Measurements from ENCODE around the gene MAN1A2.

The MAN1A2 gene

DNA sequence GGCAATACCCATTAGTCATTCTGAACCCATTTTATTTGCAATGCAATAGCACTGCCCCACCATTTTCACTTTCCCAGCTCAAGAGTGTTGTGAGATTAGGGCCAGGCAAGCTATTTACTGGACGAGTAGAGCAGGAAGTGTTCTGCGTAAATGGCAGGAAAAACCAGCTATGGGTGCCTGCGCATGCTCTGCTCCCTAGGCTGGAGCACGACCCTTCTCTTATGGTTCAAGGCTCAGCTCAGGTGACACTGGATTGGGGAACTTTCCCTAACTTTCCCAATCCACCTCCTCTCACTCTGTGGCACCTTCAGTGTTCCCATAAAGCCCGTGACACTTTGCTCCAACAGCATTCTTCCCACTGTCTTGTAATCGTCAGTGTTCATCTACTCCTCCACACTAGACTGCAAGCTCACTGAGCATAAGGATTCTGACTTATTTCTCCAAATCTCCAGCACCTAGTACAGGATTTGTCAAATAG is 3.6 kb upstream of the MAN1A2 start:
- H3K36me3 ChIP-seq (ENCODE audit: control insufficient read depth, insufficient read depth, low read length): no peaks in the 10 kb centered on the region
- H3K27ac ChIP-seq (ENCODE audit: low read depth, low read length): no peak overlapping the region
- H3K4me1 ChIP-seq (ENCODE audit: control insufficient read depth, insufficient read depth, low read length): peaks cover 19% of the 10 kb centered on the region
- H3K4me3 ChIP-seq (ENCODE audit: low read depth, low read length): no peak overlapping the region
- no peaks in the 10 kb centered on the region for H3K27me3 ChIP-seq (ENCODE audit: control insufficient read depth, insufficient read depth, low read length)
- H3K9ac ChIP-seq (ENCODE audit: low read length): no peak overlapping the region
- H3K9me3 ChIP-seq (ENCODE audit: control insufficient read depth, insufficient read depth, low read depth, low read length): no peaks in the 10 kb centered on the region

DNA sequence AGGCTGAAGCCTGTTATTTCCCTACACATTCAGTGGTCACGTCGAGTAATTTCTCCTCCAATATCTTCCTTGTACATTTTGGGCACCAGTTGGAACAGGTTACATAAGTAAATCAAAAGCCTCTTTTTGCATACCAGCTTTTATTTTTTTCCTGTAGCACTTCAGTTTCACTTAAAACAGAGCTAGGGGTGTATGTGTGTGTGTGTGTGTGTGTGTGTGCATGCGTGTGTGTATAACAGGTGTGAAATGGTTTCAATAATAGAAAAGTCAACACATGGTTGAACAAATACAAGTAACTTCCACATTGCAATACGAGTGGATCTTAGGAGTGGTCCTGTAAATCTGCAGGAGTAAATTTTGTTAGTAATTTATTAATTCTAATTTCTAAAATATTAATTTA is 3.0 kb upstream of the MAN1A2 start:
- H3K4me3 ChIP-seq (ENCODE audit: low read depth, low read length): no peak overlapping the region
- H3K27me3 ChIP-seq (ENCODE audit: control insufficient read depth, insufficient read depth, low read length): no peaks in the 10 kb centered on the region
- H3K9ac ChIP-seq (ENCODE audit: low read length): no peak overlapping the region
- H3K9me3 ChIP-seq (ENCODE audit: control insufficient read depth, insufficient read depth, low read depth, low read length): no peaks in the 10 kb centered on the region
- peaks cover 19% of the 10 kb centered on the region for H3K4me1 ChIP-seq (ENCODE audit: control insufficient read depth, insufficient read depth, low read length)
- H3K27ac ChIP-seq (ENCODE audit: low read depth, low read length): no peak overlapping the region
- no peaks in the 10 kb centered on the region for H3K36me3 ChIP-seq (ENCODE audit: control insufficient read depth, insufficient read depth, low read length)

DNA sequence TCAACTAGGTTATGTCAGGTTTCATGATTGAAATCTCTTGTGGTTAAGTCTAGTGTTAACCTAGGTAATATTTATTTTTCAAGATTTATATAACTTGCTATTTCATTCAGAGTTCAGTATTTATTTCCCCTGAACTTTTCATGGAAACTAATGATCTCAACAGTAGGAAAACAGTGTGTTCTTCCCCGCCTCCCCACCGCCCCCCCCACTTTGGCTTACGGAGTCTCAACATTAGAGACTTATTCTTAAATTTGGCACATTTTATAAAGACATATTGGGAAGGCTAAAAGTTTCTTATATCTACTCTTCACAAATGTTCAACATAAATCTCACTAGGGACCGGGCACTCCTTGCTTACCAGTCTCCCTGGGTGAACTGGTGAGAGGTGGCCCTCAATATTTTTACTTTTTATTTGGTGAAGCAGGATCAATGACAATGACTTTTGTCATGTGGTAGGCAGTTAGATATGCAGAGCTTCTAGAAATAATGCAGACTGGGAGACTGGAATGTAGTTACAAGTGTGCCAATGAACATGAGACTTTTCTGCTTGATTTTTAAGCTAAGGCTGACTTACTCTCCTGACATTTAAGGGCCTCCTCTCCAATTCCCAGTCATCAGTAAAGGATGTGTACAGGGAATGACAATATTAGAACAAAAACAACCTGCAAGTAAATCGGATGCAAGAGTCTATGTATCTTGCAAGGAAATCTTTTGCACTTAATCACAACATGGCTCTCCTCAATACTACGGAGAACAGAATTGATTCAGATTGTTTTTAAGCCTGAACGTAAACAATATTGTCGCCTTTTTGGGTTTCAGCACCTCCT is 1.7 kb upstream of the MAN1A2 start:
- no peak overlapping the region for H3K27ac ChIP-seq (ENCODE audit: low read depth, low read length)
- no peaks in the 10 kb centered on the region for H3K36me3 ChIP-seq (ENCODE audit: control insufficient read depth, insufficient read depth, low read length)
- H3K4me3 ChIP-seq (ENCODE audit: low read depth, low read length): peak overlapping the region; percentile 100
- no peaks in the 10 kb centered on the region for H3K9me3 ChIP-seq (ENCODE audit: control insufficient read depth, insufficient read depth, low read depth, low read length)
- peak overlapping the region; percentile 98 for H3K9ac ChIP-seq (ENCODE audit: low read length)
- H3K4me1 ChIP-seq (ENCODE audit: control insufficient read depth, insufficient read depth, low read length): peaks cover 28% of the 10 kb centered on the region
- no peaks in the 10 kb centered on the region for H3K27me3 ChIP-seq (ENCODE audit: control insufficient read depth, insufficient read depth, low read length)

DNA sequence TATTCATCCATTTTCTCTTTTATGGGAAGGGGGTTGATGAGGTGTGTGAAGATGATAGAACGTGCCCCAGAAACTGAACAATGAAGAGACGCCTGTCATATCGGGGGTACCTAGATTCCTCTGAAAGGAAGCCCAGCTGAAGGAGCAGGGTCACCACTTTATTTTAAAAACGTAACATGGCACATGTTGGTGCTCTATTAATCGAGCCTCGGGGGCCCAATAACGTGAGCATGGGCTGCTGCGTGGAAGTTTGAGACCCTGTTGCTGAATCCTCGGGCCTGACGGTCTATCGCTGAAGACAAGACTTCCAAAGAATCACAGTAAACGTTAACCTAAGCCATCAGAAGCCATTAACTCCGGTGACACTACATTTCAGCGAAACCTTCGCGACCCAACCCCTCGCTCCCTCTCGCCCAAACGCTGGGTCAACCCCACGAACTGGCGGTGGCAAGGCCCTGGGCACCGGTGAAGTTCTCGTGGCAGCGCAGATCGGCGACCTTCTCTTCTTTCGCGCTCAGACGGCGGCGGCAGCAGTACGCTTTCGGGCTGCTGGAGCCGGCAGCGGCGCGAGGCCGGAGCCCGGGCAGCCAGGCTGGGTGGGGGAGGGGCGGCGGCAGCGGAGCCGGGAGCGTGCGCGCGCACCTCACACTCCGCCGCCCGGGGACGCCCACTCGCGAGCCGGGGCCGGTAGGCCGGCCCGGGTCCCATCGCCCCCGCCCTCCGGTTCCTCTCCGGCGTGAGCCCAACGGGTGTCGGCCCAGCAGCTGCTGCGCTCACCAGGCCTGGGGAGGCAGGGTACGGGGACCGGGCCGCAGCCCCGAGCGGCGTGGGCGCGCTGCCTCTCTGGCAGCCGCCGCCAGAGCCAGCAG is 838 bp upstream of the MAN1A2 start:
- Histone ChIP-seq H3K9me3 (ENCODE audit: control insufficient read depth, insufficient read depth, low read depth, low read length) (no peaks in the 10 kb centered on the region), H3K27ac (ENCODE audit: low read depth, low read length) (peak overlapping the region; percentile 54; the same call in 1 of the 2 replicates), H3K4me3 (ENCODE audit: low read depth, low read length) (peak overlapping the region; percentile 100), H3K27me3 (ENCODE audit: control insufficient read depth, insufficient read depth, low read length) (no peaks in the 10 kb centered on the region), H3K9ac (ENCODE audit: low read length) (peak overlapping the region; percentile 98), H3K36me3 (ENCODE audit: control insufficient read depth, insufficient read depth, low read length) (no peaks in the 10 kb centered on the region), H3K4me1 (ENCODE audit: control insufficient read depth, insufficient read depth, low read length) (peaks cover 31% of the 10 kb centered on the region)

DNA sequence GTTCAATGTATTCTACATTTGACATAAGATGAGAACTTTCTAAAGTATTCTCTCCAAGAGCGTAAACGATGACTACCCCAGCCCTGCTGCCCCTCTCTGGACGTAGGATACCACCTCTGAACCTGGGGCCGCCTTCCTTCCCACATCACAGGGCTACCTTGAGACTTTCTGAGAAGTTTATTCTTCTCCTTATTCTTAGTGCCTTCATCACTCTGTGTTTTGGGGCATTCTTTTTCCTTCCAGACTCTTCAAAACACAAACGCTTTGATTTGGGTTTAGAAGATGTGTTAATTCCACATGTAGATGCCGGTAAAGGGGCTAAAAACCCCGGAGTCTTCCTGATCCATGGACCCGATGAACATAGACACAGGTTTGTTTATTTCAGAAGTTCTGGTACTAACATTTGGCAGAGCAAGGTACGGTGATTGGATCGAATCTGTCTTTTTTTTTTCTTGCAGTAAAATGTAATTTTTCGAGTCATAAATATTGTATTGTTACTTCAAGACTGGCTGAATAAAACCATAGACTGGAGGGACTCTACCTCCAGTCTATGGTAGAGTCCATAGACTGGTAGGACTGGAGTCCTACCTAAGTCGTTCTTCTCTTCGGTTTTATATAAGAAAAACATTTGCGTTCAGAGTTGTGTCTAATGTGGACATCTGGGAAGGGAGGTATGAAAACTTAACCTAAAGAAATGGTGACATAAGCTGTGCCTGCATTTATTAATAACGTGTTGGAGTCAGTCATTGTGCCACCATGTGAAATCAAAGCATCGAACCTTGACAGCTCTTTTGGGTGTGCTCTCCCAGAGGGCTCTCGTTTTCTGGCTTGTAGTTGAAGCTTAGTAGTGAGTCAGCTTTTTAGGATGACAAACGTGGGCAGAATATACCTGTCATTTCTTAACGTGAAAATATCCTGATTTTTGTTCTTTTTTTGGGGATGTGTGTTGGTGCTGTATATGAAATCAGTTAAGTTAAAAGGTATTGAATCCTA is 1.2 kb downstream of the MAN1A2 start:
- Histone ChIP-seq H3K27me3 (ENCODE audit: control insufficient read depth, insufficient read depth, low read length) (no peaks in the 10 kb centered on the region), H3K9ac (ENCODE audit: low read length) (peak overlapping the region; percentile 98), H3K4me3 (ENCODE audit: low read depth, low read length) (peak overlapping the region; percentile 100), H3K9me3 (ENCODE audit: control insufficient read depth, insufficient read depth, low read depth, low read length) (no peaks in the 10 kb centered on the region), H3K36me3 (ENCODE audit: control insufficient read depth, insufficient read depth, low read length) (no peaks in the 10 kb centered on the region), H3K27ac (ENCODE audit: low read depth, low read length) (no peak overlapping the region), H3K4me1 (ENCODE audit: control insufficient read depth, insufficient read depth, low read length) (peaks cover 34% of the 10 kb centered on the region)

DNA sequence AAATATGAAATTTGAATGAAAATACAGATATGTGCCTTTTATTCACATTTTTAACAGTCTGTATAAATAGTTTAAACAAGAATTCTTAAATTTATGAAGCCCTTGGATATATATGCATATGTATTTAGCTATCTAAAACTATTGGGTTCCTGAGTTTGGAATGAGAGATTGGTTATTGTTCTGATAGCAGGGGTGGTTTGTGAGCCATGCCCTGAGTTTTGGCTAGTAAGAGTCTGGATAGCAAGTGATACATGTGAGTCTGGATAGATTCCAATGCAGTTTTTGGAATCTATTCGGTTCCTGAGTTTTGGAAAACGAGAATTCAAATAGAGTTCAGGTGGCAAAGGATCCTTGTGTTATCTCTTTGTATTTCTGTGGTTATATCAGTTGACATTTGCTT is 2.8 kb downstream of the MAN1A2 start:
- no peak overlapping the region for H3K27ac ChIP-seq (ENCODE audit: low read depth, low read length)
- no peaks in the 10 kb centered on the region for H3K36me3 ChIP-seq (ENCODE audit: control insufficient read depth, insufficient read depth, low read length)
- H3K27me3 ChIP-seq (ENCODE audit: control insufficient read depth, insufficient read depth, low read length): no peaks in the 10 kb centered on the region
- H3K9ac ChIP-seq (ENCODE audit: low read length): no peak overlapping the region
- peaks cover 28% of the 10 kb centered on the region for H3K4me1 ChIP-seq (ENCODE audit: control insufficient read depth, insufficient read depth, low read length)
- peak overlapping the region; percentile 100 for H3K4me3 ChIP-seq (ENCODE audit: low read depth, low read length)
- no peaks in the 10 kb centered on the region for H3K9me3 ChIP-seq (ENCODE audit: control insufficient read depth, insufficient read depth, low read depth, low read length)

DNA sequence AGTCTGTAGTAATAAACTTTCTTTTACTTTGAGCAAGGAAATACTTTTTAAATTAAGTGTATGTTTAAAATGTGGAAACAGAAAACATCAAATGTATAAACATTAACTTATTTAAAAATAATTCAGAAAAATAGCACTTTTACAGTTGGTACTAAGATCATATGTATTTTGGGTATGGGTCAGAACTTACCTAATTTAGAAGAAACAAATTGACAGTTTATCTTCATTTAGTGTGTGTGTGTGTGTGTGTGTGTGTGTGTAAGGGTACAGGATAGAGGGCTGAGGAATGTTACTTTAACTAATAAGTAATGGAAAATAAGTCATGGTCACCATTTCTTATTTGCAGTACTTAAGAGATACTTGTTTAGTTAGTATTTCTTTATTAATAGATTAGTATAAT is 3.3 kb downstream of the MAN1A2 start:
- Histone ChIP-seq H3K27ac (ENCODE audit: low read depth, low read length) (no peak overlapping the region), H3K27me3 (ENCODE audit: control insufficient read depth, insufficient read depth, low read length) (no peaks in the 10 kb centered on the region), H3K4me3 (ENCODE audit: low read depth, low read length) (peak overlapping the region; percentile 100), H3K36me3 (ENCODE audit: control insufficient read depth, insufficient read depth, low read length) (no peaks in the 10 kb centered on the region), H3K9ac (ENCODE audit: low read length) (no peak overlapping the region), H3K4me1 (ENCODE audit: control insufficient read depth, insufficient read depth, low read length) (peaks cover 26% of the 10 kb centered on the region), H3K9me3 (ENCODE audit: control insufficient read depth, insufficient read depth, low read depth, low read length) (no peaks in the 10 kb centered on the region)

DNA sequence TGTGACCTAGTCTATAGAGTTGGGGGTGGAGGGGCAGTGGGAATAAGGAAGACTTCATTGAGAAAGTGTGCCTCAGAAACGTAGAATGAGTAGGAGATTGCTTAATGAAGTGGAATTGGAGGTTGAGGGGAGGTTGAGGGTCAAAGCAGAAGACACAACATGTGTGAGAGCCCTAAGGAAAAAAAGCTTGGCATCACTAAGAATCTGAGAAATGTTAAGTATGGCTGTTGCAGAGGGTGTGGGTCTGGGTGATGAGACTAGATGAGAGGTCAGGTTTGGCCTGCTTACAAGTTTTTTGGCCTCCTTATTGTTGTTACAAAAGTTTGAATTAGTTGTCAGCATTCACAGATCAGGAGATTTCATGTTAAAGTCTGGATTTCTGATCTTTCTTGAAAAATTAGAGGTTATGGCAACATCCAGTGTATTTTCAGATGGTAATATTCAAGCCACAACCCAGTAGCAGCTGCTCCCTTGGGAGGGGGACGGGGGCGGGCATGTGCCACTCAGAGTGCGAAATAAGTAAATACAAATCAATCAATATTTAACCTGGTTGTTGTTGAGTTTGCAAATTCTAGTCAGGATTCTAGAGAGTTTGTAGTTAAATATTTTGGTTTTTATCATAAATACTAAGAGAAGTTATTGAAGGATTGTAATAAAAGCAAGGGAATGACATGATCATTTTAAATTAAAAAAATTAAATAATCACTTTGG is 4.3 kb downstream of the MAN1A2 start:
- H3K9ac ChIP-seq (ENCODE audit: low read length): no peak overlapping the region
- peaks cover 18% of the 10 kb centered on the region for H3K4me1 ChIP-seq (ENCODE audit: control insufficient read depth, insufficient read depth, low read length)
- H3K27me3 ChIP-seq (ENCODE audit: control insufficient read depth, insufficient read depth, low read length): no peaks in the 10 kb centered on the region
- H3K36me3 ChIP-seq (ENCODE audit: control insufficient read depth, insufficient read depth, low read length): no peaks in the 10 kb centered on the region
- H3K27ac ChIP-seq (ENCODE audit: low read depth, low read length): no peak overlapping the region
- H3K9me3 ChIP-seq (ENCODE audit: control insufficient read depth, insufficient read depth, low read depth, low read length): no peaks in the 10 kb centered on the region
- no peak overlapping the region for H3K4me3 ChIP-seq (ENCODE audit: low read depth, low read length)

DNA sequence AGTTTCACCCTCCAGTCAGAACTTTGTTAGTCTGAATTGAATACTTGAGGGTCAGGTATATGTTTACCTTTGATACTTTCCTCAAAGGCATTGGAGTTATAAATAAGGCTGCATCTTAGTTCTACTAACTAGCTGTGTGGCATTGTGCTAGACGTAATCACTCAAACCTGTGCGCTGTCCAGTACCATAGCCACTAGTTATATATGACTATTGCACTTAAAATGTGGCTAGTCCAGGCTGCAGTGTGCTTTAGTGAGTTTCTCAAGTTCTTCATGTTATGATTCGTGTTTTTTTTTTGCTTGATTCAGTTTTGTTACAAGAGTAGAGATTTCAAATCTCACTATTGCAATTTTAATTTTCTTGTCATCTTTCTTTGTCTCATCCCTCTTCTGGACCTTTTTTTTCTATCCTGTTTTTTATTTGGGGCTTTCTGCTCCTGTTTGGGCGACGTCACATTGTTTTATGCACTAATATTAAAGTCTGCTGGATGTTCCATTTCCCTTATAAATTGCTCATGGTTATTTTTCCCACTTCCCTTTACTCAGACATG is 5.7 kb downstream of the MAN1A2 start:
- no peak overlapping the region for H3K4me3 ChIP-seq (ENCODE audit: low read depth, low read length)
- no peak overlapping the region for H3K9ac ChIP-seq (ENCODE audit: low read length)
- no peaks in the 10 kb centered on the region for H3K9me3 ChIP-seq (ENCODE audit: control insufficient read depth, insufficient read depth, low read depth, low read length)
- H3K4me1 ChIP-seq (ENCODE audit: control insufficient read depth, insufficient read depth, low read length): peaks cover 18% of the 10 kb centered on the region
- no peak overlapping the region for H3K27ac ChIP-seq (ENCODE audit: low read depth, low read length)
- H3K36me3 ChIP-seq (ENCODE audit: control insufficient read depth, insufficient read depth, low read length): no peaks in the 10 kb centered on the region
- no peaks in the 10 kb centered on the region for H3K27me3 ChIP-seq (ENCODE audit: control insufficient read depth, insufficient read depth, low read length)

DNA sequence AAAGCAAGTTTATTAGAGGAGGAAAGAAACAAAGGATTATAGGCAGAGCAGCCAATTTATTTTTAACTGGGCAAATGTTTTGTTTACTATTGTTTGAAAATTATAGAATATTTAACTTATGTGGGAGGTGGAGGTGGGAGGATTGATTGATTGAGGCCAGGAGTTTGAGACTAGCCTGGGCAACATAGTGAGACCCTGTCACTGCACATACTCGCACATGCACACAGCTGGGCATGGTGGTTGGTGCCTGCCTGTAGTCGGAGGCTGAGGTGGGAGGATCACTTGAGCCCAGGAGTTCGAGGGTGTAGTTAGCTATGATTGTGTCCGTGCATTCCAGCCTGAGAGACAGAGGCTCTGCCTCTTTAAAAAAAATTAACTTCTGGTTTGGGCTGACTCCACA is 6.7 kb downstream of the MAN1A2 start:
- Histone ChIP-seq H3K9me3 (ENCODE audit: control insufficient read depth, insufficient read depth, low read depth, low read length) (no peaks in the 10 kb centered on the region), H3K27me3 (ENCODE audit: control insufficient read depth, insufficient read depth, low read length) (no peaks in the 10 kb centered on the region), H3K27ac (ENCODE audit: low read depth, low read length) (no peak overlapping the region), H3K9ac (ENCODE audit: low read length) (no peak overlapping the region), H3K36me3 (ENCODE audit: control insufficient read depth, insufficient read depth, low read length) (no peaks in the 10 kb centered on the region), H3K4me1 (ENCODE audit: control insufficient read depth, insufficient read depth, low read length) (peaks cover 18% of the 10 kb centered on the region), H3K4me3 (ENCODE audit: low read depth, low read length) (no peak overlapping the region)
